Coronary artery (tissue), 2 donors: ENCODE results near the gene INTS1.

Experiments used
- DNase-seq: peaks from one replicate; pipeline ENCODE4 v3.0.0-alpha.2; 2017; ENCODE audit warnings: low spot score
- H3K27ac ChIP-seq, 2 donors: fragments of 200-600 bp; sonication (generic); one replicate each; pipeline ENCODE4 v1.5.1; 2016 to 2019
- H3K4me3 ChIP-seq: fragments of 200-600 bp; sonication (generic); 2 replicates; pipeline ENCODE4 v1.5.1; 2016; ENCODE audit warnings: mild to moderate bottlenecking, moderate library complexity
- CTCF ChIP-seq: fragments of 200-600 bp; sonication (generic); IDR thresholded peaks from one replicate; pipeline ENCODE4 v1.5.1; 2019; ENCODE audit warnings: antibody characterized with exemption

The INTS1 gene

GRCh38 chr7:1439373-1440363 is 64.5 kb downstream of the INTS1 start:
- TF ChIP-seq CTCF: no peak
- H3K4me3 ChIP-seq: no peak overlapping the region
- DNase-seq: no peak
- H3K27ac ChIP-seq: no peak overlapping the region

GRCh38 chr7:1438821-1439220 is 65.4 kb downstream of the INTS1 start:
- Histone ChIP-seq H3K27ac (no peak overlapping the region), H3K4me3 (no peak overlapping the region)
- no peak for DNase-seq
- no peak for TF ChIP-seq CTCF

- no peak for TF ChIP-seq CTCF
- H3K27ac ChIP-seq: no peak overlapping the region
- DNase-seq: no peak
- H3K4me3 ChIP-seq: no peak overlapping the region
Observed at GRCh38 chr7:1438208-1438607, 66.0 kb downstream of the INTS1 start.

- no peak for TF ChIP-seq CTCF
- Histone ChIP-seq H3K27ac (no peak overlapping the region), H3K4me3 (no peak overlapping the region)
- DNase-seq: no peak
Observed at GRCh38 chr7:1437155-1437880, 66.9 kb downstream of the INTS1 start.

GRCh38 chr7:1436608-1437007 is 67.6 kb downstream of the INTS1 start:
- Histone ChIP-seq H3K4me3 (no peak overlapping the region), H3K27ac (no peak overlapping the region)
- DNase-seq: no peak
- TF ChIP-seq CTCF: no peak

GRCh38 chr7:1434891-1435670 is 69.1 kb downstream of the INTS1 start:
- TF ChIP-seq CTCF: no peak
- H3K27ac ChIP-seq: no peak overlapping the region
- DNase-seq: no peak
- no peak overlapping the region for H3K4me3 ChIP-seq
